Eye (tissue), 1 donor: ENCODE measurements around the gene DGKD.
A peak's percentile ranks its signal among the peaks of the same experiment; 100 is the strongest.
"Not testable (repeated sequence)": the region's sequence is repeated elsewhere in the genome, so short reads cannot be mapped to it uniquely, and the experiment has no call there.

ENCODE experiments used
- DNase-seq: peaks from one replicate; pipeline ENCODE4 v3.0.0-alpha.2; 2015

Gene DGKD

GRCh38 chr2:233387667-233388528, 33.6 kb downstream of the DGKD start:
- DNase-seq = peak; percentile 95

GRCh38 chr2:233389601-233390125, 35.4 kb downstream of the DGKD start:
- no peak for DNase-seq

- DNase-seq = no peak
Observed at GRCh38 chr2:233395687-233396086, 41.4 kb downstream of the DGKD start.

GRCh38 chr2:233396726-233397665, 42.7 kb downstream of the DGKD start:
- DNase-seq = not testable (repeated sequence)

GRCh38 chr2:233399306-233400225, 45.3 kb downstream of the DGKD start:
- no peak for DNase-seq

- no peak for DNase-seq
Observed at GRCh38 chr2:233400341-233400740, 46.0 kb downstream of the DGKD start.

GRCh38 chr2:233400961-233401360, 46.7 kb downstream of the DGKD start:
- no peak for DNase-seq

- no peak for DNase-seq
Observed at GRCh38 chr2:233402346-233402745, 48.1 kb downstream of the DGKD start.

GRCh38 chr2:233402789-233403188, 48.5 kb downstream of the DGKD start:
- DNase-seq = no peak

GRCh38 chr2:233404222-233404621, 49.9 kb downstream of the DGKD start:
- no peak for DNase-seq

GRCh38 chr2:233406865-233407264, 52.6 kb downstream of the DGKD start:
- no peak for DNase-seq

- no peak for DNase-seq
Observed at GRCh38 chr2:233407771-233408181, 53.5 kb downstream of the DGKD start.

- DNase-seq = no peak
Observed at GRCh38 chr2:233408366-233409285, 54.3 kb downstream of the DGKD start.

- no peak for DNase-seq
Observed at GRCh38 chr2:233409286-233409991, 55.1 kb downstream of the DGKD start.

- DNase-seq = no peak
Observed at GRCh38 chr2:233410196-233410760, 56.0 kb downstream of the DGKD start.

- no peak for DNase-seq
Observed at GRCh38 chr2:233411162-233411561, 56.9 kb downstream of the DGKD start.

- no peak for DNase-seq
Observed at GRCh38 chr2:233412405-233412804, 58.1 kb downstream of the DGKD start.

GRCh38 chr2:233413046-233413445, 58.8 kb downstream of the DGKD start:
- DNase-seq = no peak

- DNase-seq = no peak
Observed at GRCh38 chr2:233413559-233414272, 59.4 kb downstream of the DGKD start.
